OCI-LY7 (cell line): Measurements from ENCODE around the gene CRELD2. TPM values are rescaled to one million over a fixed set of nuclear protein-coding genes. Genes with fewer than 3 reads are reported as not detected.

Experiments
- BruUV-seq: library from RNA; stranded (reverse); fragments of 400-500 nt; replicated peaks from 2 replicates; lab custom pipeline; 2021; lab: Mats Ljungman, UMichigan
- CTCF ChIA-PET: fragments of 300-600 bp; sonication (Branson Sonifier 250); formaldehyde crosslinking; loops from one replicate; lab custom pipeline; 2022; ENCODE audit warnings: antibody characterized with exemption; ENCODE audit not compliant: unreplicated experiment; lab: Charles Lee
- POLR2A ChIA-PET: fragments of 300-600 bp; sonication (Branson Sonifier 250); formaldehyde crosslinking; loops from one replicate; lab custom pipeline; 2022; ENCODE audit warnings: antibody characterized with exemption; lab: Charles Lee
- DNase-seq: peaks from one replicate; pipeline ENCODE4 v3.0.0-alpha.2; 2015; ENCODE audit warnings: low spot score
- H2AFZ ChIP-seq: fragments of 200-600 bp; sonication (generic), shearing (Covaris generic); 2 replicates; pipeline ENCODE4 v1.6.1; 2014; ENCODE audit warnings: mild to moderate bottlenecking, antibody characterized with exemption, low read length, moderate library complexity
- H3K27ac ChIP-seq: fragments of 200-600 bp; sonication (generic); 2 replicates; pipeline ENCODE4 v1.5.1; 2014; ENCODE audit warnings: mixed run types, low read depth, mild to moderate bottlenecking, moderate library complexity, low read length, inconsistent platforms; ENCODE audit not compliant: poor library complexity, severe bottlenecking
- H3K36me3 ChIP-seq: fragments of 200-600 bp; sonication (generic); 2 replicates; pipeline ENCODE4 v1.6.1; 2014; ENCODE audit warnings: mild to moderate bottlenecking, antibody characterized with exemption, low read length, moderate library complexity, mixed read lengths; ENCODE audit not compliant: insufficient read depth
- H3K4me1 ChIP-seq: fragments of 200-600 bp; sonication (generic); 2 replicates; pipeline ENCODE4 v1.5.1; 2014; ENCODE audit warnings: mild to moderate bottlenecking, low read length; ENCODE audit not compliant: insufficient read depth, poor library complexity, severe bottlenecking
- H3K4me2 ChIP-seq: fragments of 200-600 bp; sonication (generic); 2 replicates; pipeline ENCODE4 v1.6.1; 2014; ENCODE audit warnings: mild to moderate bottlenecking, low read length
- H3K4me3 ChIP-seq: fragments of 200-600 bp; sonication (generic); 2 replicates; pipeline ENCODE4 v1.5.1; 2014; ENCODE audit warnings: mild to moderate bottlenecking, low read depth, low read length; ENCODE audit not compliant: poor library complexity, severe bottlenecking
- H3K79me2 ChIP-seq: fragments of 200-600 bp; sonication (generic); 2 replicates; pipeline ENCODE4 v1.6.1; 2016; ENCODE audit warnings: low read depth, mild to moderate bottlenecking, low read length, moderate library complexity, mixed read lengths; ENCODE audit not compliant: insufficient read depth
- H3K9me2 ChIP-seq: fragments of 200-600 bp; sonication (generic); 2 replicates; pipeline ENCODE4 v1.6.1; 2016; ENCODE audit warnings: mild to moderate bottlenecking, low read length, mixed read lengths; ENCODE audit not compliant: insufficient read depth
- H3K9me3 ChIP-seq: fragments of 200-600 bp; sonication (generic); 2 replicates; pipeline ENCODE4 v1.6.1; 2014; ENCODE audit warnings: mild to moderate bottlenecking, mixed run types, low read length, mixed read lengths
- H4K20me1 ChIP-seq: fragments of 200-600 bp; sonication (generic); 2 replicates; pipeline ENCODE4 v1.6.1; 2014; ENCODE audit warnings: mild to moderate bottlenecking, antibody characterized with exemption, low read length, moderate library complexity, mixed read lengths; ENCODE audit not compliant: insufficient read depth
- CTCF ChIP-seq: fragments of 200-600 bp; sonication (generic); conservative IDR thresholded peaks from 2 replicates; pipeline ENCODE4 v1.5.1; 2014; ENCODE audit warnings: mild to moderate bottlenecking, antibody characterized with exemption, low read length, moderate library complexity, mixed read lengths
- EZH2phosphoT487 ChIP-seq: fragments of 200-600 bp; sonication (generic); IDR thresholded peaks from 2 replicates; pipeline ENCODE4 v1.6.1; 2018; ENCODE audit warnings: low read depth, borderline replicate concordance, mild to moderate bottlenecking, mixed run types, antibody characterized with exemption, low read length, moderate library complexity, mixed read lengths
- intact Hi-C: fragments of 100-400 bp; cut with micrococcal nuclease; formaldehyde crosslinking; loops from one replicate; pipeline ENCODE4 v1.10.0; 2022; ENCODE audit not compliant: unreplicated experiment
- total RNA-seq, 2 experiments: library from RNA; depleted of rRNA in 1 of 2; stranded (reverse); fragments of >200 nt in 1 of 2; shearing (Covaris generic) in 1 of 2; gene quantifications; 2 replicates each; pipeline ENCODE4 v1.2.3, GENCODE V29; 2014 to 2022

CRELD2 gene
- total RNA-seq, 2 experiments from 2014 or later: 32.0 to 32.5 TPM

- Histone ChIP-seq H3K4me2 (no peak overlapping the region), H2AFZ (no peak overlapping the region), H3K79me2 (no peaks in the 10 kb centered on the region), H3K4me1 (peaks cover 4% of the 10 kb centered on the region), H4K20me1 (no peaks in the 10 kb centered on the region), H3K9me3 (no peaks in the 10 kb centered on the region), H3K36me3 (no peaks in the 10 kb centered on the region), H3K27ac (no peak overlapping the region), H3K4me3 (no peak overlapping the region), H3K9me2 (no peaks in the 10 kb centered on the region)
- CTCF ChIA-PET: no interaction called here
- TF ChIP-seq CTCF (no peak), EZH2phosphoT487 (no peak)
- no TSS peak for BruUV-seq
- no peak for DNase-seq
- intact Hi-C loops: no loop called here
- POLR2A ChIA-PET: no interaction called here
Observed at GRCh38 chr22:49953027-49953679, 34.7 kb downstream of the CRELD2 start.

- POLR2A ChIA-PET: no interaction called here
- H3K4me3 ChIP-seq: no peak overlapping the region
- peaks cover 1% of the 10 kb centered on the region for H3K4me1 ChIP-seq
Observed at GRCh38 chr22:49953680-49954344, 35.4 kb downstream of the CRELD2 start.

More at GRCh38 chr22:49953680-49954344, 35.4 kb downstream of the CRELD2 start:
- Histone ChIP-seq H3K9me3 (no peaks in the 10 kb centered on the region), H3K4me2 (no peak overlapping the region), H2AFZ (no peak overlapping the region), H3K27ac (no peak overlapping the region), H3K9me2 (no peaks in the 10 kb centered on the region), H3K36me3 (no peaks in the 10 kb centered on the region), H4K20me1 (no peaks in the 10 kb centered on the region), H3K79me2 (no peaks in the 10 kb centered on the region)
- no TSS peak for BruUV-seq
- intact Hi-C loops: no loop called here
- no peak for TF ChIP-seq EZH2phosphoT487
- TF ChIP-seq CTCF: no peak
- CTCF ChIA-PET: no interaction called here
- DNase-seq: no peak
